NB4 (cell line): ENCODE results near the gene SPATA3.

ENCODE experiments used
- CTCF ChIP-seq: IDR thresholded peaks from one replicate; pipeline ENCODE4 v1.5.1; 2012; ENCODE audit warnings: low read depth, low read length
- MAX ChIP-seq: IDR thresholded peaks from 2 replicates; pipeline ENCODE4 v1.6.1; 2011; ENCODE audit warnings: low read depth, low read length
- POLR2A ChIP-seq: IDR thresholded peaks from 2 replicates; pipeline ENCODE4 v1.6.1; 2011; ENCODE audit warnings: mild to moderate bottlenecking; ENCODE audit not compliant: insufficient read length; ENCODE audit errors: extremely low read depth

DNA sequence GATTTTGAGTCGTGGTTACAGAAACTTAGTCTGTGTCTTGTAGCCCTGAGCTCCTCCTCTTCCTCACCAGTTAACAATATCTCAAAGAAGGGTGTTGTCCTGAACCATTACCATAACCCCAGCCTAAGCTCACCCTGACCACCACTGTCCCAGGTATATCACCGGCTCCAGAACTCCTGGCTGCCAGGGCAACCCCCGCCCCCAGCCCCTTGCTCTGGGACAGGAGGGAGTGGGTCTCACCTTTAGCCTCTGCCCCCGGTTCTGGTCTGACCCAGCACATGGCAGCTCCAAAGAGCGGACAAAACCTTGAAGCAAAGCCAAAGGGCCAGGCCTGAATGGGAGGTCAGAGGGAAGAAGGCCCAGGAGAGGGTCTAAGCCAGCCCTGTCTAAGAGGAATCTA is 55.2 kb downstream of the SPATA3 start:
- TF ChIP-seq POLR2A (no peak), CTCF (no peak), MAX (no peak)
